ENCODE data around the gene ITPR1. TPM values are rescaled to one million over a fixed set of nuclear protein-coding genes. Genes with fewer than 3 reads are reported as not detected.

Gene ITPR1
- total and polyA plus RNA-seq, 4 donors: 30.7 to 294 (median 149) TPM

GRCh38 chr3:4522947-4523346 is 29.8 kb downstream of the ITPR1 start:
- intact Hi-C loops (cut with DNase I): no loop called here
- no peak overlapping the region for H3K4me3 ChIP-seq (ENCODE audit: low read length in 2 of 2)
- peak overlapping the region in 1 of 2 donors; percentile 10 for H3K27ac ChIP-seq (ENCODE audit: low read depth in 1 of 2, low read length in 2 of 2)
- 76 to 89% methylated on average over 7 of the region's 7 CpGs for WGBS, 2 donors
- H3K4me1 ChIP-seq (ENCODE audit: control insufficient read depth in 1 of 2, insufficient read depth in 2 of 2, low read length in 2 of 2): peaks cover 12 to 18% of the 10 kb centered on the region in 2 donors
- ATAC-seq (ENCODE audit: low FRiP score) (no peak), DNase-seq (no peak)
- H3K27me3 ChIP-seq (ENCODE audit: control insufficient read depth in 1 of 2, insufficient read depth in 2 of 2, low read length in 1 of 2): no peaks in the 10 kb centered on the region
- no peaks in the 10 kb centered on the region for H3K9me3 ChIP-seq (ENCODE audit: control insufficient read depth, low read length)
- H3K36me3 ChIP-seq (ENCODE audit: control insufficient read depth in 1 of 2, insufficient read depth in 2 of 2, low read length in 1 of 2): no peaks in the 10 kb centered on the region

DNA sequence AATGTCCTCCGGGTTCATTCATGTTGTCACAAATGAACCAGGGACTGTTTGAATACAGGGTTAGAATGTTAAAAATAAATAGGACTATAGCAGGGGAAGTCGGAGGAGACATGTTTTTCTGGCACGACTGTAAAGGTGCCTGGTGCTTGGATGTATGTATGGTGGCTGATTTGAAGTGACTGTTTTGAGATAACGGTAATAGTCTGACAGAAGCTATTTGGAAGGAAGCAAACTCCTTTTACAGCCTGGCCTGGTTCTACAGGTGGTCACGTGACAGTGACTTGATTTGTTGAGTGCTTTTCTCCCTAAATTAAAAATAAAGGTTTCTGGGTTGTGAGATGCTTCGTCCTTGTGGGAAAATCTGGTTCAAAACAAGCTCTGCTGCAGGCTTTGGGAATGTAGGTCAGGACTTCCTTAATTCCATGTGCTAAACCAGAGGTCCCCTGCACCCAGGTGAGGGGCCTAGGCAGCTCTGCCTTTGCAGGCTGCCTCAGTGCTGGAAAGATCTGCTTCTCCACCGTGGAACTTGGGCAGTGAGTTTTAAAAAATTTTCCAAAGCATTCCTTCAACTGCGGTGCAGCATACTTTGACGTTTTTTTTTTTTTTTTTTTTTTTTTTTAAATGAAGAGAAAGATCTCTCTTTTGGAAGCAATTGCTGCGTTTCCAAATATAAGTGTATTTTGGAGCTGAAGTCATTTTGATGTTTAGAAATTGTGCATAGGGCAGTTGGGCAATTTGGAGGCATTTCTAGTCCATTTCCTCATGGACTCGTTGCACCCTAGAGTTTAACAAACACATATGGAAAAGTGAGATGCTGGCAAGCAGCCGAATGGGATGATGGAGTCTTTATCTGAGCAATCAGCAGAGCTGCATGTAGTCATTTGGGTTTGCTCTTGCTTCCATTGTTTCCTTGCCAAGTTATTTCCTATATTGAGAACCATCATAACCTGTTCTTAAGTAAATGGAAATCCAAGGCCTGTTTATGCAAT is 30.9 kb downstream of the ITPR1 start:
- Histone ChIP-seq H3K9me3 (ENCODE audit: control insufficient read depth, low read length) (no peaks in the 10 kb centered on the region), H3K27ac (ENCODE audit: low read depth in 1 of 2, low read length in 2 of 2) (peak overlapping the region; percentile 47 to 57), H3K4me3 (ENCODE audit: low read length in 2 of 2) (peak overlapping the region in 1 of 2 donors; percentile 16), H3K27me3 (ENCODE audit: control insufficient read depth in 1 of 2, insufficient read depth in 2 of 2, low read length in 1 of 2) (no peaks in the 10 kb centered on the region), H3K36me3 (ENCODE audit: control insufficient read depth in 1 of 2, insufficient read depth in 2 of 2, low read length in 1 of 2) (no peaks in the 10 kb centered on the region), H3K4me1 (ENCODE audit: control insufficient read depth in 1 of 2, insufficient read depth in 2 of 2, low read length in 2 of 2) (peaks cover 13 to 14% of the 10 kb centered on the region in 2 donors)
- intact Hi-C loops (cut with DNase I): no loop called here
- DNase-seq (no peak), ATAC-seq (ENCODE audit: low FRiP score) (no peak)
- 5 to 8% methylated on average over 12 of the region's 12 CpGs for WGBS, 2 donors

DNA sequence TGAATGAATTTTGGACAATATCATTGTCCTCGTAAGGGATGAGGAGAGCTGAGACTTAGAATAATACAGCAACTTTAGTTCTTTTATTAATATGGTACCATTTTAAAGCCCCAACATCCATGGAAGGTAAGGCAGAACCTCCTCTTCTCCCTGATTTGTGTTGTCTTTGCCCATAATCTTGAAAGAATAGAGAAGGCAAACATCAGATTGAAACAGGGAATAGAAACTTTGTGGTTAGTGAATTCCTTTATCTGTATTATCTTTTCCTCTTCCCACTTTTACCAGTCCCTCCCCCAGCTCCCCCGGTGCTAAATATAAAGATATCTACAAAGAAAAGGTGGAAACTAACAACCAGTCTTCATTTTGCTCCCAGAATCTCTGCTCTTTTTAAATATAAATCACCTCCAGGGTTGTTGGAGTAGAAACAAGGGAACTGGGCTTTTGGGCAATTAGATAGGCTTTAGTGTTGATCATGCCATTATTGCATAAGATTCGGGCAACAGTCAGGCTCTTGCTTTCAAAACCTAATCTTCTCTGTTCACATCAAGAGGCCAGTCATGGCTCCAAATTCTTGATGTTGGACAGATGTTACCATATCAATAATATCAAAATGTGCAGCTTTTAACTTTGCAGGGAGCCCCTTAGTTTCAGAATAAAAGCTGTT is 32.5 kb downstream of the ITPR1 start:
- H3K27ac ChIP-seq (ENCODE audit: low read depth in 1 of 2, low read length in 2 of 2): no peak overlapping the region

DNA sequence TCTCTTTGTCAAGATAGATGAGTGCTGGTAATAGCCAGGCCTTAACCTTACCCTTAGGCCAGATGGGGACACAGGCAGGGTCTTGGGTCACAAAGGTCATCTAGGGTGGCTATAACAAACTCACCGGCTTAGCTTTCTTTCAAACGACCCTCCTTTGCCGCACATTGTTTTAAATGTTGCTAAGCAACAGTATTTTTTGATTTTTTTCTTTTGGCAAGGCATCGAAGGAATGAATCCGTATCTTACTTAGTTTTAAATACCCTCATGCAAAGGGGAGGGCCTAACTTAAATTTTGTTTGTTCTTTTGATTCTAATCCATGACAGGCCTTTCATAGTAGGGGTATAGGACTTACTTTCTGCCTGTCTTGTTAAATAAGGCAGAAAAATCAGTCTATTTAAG is 35.2 kb downstream of the ITPR1 start:
- DNase-seq (no peak), ATAC-seq (ENCODE audit: low FRiP score) (no peak)
- H3K27me3 ChIP-seq (ENCODE audit: control insufficient read depth in 1 of 2, insufficient read depth in 2 of 2, low read length in 1 of 2): no peaks in the 10 kb centered on the region
- peaks cover 10 to 13% of the 10 kb centered on the region in 2 donors for H3K4me1 ChIP-seq (ENCODE audit: control insufficient read depth in 1 of 2, insufficient read depth in 2 of 2, low read length in 2 of 2)
- H3K27ac ChIP-seq (ENCODE audit: low read depth in 1 of 2, low read length in 2 of 2): no peak overlapping the region
- 18% methylated on average over 5 of the region's 5 CpGs for WGBS, 2 donors
- no peaks in the 10 kb centered on the region for H3K36me3 ChIP-seq (ENCODE audit: control insufficient read depth in 1 of 2, insufficient read depth in 2 of 2, low read length in 1 of 2)
- H3K9me3 ChIP-seq (ENCODE audit: control insufficient read depth, low read length): no peaks in the 10 kb centered on the region
- no peak overlapping the region for H3K4me3 ChIP-seq (ENCODE audit: low read length in 2 of 2)
- intact Hi-C loops (cut with DNase I): no loop called here

More for the DNA sequence above, 32.5 kb downstream of the ITPR1 start:
- DNase-seq (no peak), ATAC-seq (ENCODE audit: low FRiP score) (no peak)
- intact Hi-C loops (cut with DNase I): no loop called here
- WGBS, 2 donors: 88 to 90% methylated on average over 3 of the region's 3 CpGs
- Histone ChIP-seq H3K9me3 (ENCODE audit: control insufficient read depth, low read length) (no peaks in the 10 kb centered on the region), H3K4me3 (ENCODE audit: low read length in 2 of 2) (no peak overlapping the region), H3K36me3 (ENCODE audit: control insufficient read depth in 1 of 2, insufficient read depth in 2 of 2, low read length in 1 of 2) (no peaks in the 10 kb centered on the region), H3K4me1 (ENCODE audit: control insufficient read depth in 1 of 2, insufficient read depth in 2 of 2, low read length in 2 of 2) (peaks cover 5 to 11% of the 10 kb centered on the region in 2 donors), H3K27me3 (ENCODE audit: control insufficient read depth in 1 of 2, insufficient read depth in 2 of 2, low read length in 1 of 2) (no peaks in the 10 kb centered on the region)

DNA sequence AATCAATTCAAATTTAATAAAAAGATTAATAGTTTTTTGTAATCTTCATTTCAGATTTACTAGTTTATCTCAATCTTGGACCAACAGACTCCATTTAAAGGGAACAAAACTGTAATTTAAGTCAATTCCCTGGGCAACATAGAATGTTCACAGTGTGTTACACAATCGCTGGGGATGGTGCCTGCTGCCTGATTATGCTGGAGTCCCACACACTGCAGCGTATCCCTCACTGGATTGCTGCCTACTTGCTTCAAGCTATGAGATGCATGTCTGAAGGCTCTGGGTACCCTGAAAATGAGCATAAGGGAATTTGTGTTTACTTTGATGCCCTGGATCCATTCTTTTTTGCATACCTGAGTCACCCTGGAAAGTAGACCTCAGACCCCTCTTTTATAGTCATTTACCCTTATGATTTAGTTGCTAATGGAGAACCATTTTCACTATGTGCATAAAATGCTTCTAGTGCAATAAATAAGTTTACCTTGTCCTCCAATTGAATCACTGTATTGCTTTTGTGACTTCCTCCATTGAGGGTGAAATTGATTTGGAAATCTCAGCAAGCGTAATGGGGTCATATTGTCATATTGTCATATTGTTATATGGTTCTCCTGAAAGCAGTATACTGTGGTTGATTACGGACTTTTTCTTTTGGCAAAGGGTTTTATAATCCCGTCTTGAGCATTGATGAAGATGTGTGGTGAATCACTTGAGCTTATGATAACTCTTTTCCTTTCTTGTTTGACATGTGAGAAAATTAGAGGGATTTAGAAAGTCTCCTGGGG is 35.9 kb downstream of the ITPR1 start:
- H3K27me3 ChIP-seq (ENCODE audit: control insufficient read depth in 1 of 2, insufficient read depth in 2 of 2, low read length in 1 of 2): no peaks in the 10 kb centered on the region
- ATAC-seq (ENCODE audit: low FRiP score) (no peak), DNase-seq (no peak)
- H3K4me3 ChIP-seq (ENCODE audit: low read length in 2 of 2): no peak overlapping the region
- intact Hi-C loops (cut with DNase I): no loop called here
- H3K9me3 ChIP-seq (ENCODE audit: control insufficient read depth, low read length): no peaks in the 10 kb centered on the region
- no peaks in the 10 kb centered on the region for H3K36me3 ChIP-seq (ENCODE audit: control insufficient read depth in 1 of 2, insufficient read depth in 2 of 2, low read length in 1 of 2)
- WGBS, 2 donors: 71% methylated on average over 5 of the region's 5 CpGs
- H3K4me1 ChIP-seq (ENCODE audit: control insufficient read depth in 1 of 2, insufficient read depth in 2 of 2, low read length in 2 of 2): peaks cover 7 to 16% of the 10 kb centered on the region in 2 donors
- H3K27ac ChIP-seq (ENCODE audit: low read depth in 1 of 2, low read length in 2 of 2): no peak overlapping the region

- WGBS, 2 donors: 92 to 93% methylated on average over 7 of the region's 7 CpGs
- H3K9me3 ChIP-seq (ENCODE audit: control insufficient read depth, low read length): no peaks in the 10 kb centered on the region
- DNase-seq: no peak
- H3K27me3 ChIP-seq (ENCODE audit: control insufficient read depth in 1 of 2, insufficient read depth in 2 of 2, low read length in 1 of 2): no peaks in the 10 kb centered on the region
- H3K4me1 ChIP-seq (ENCODE audit: control insufficient read depth in 1 of 2, insufficient read depth in 2 of 2, low read length in 2 of 2): peaks cover 3 to 13% of the 10 kb centered on the region in 2 donors
- no peaks in the 10 kb centered on the region for H3K36me3 ChIP-seq (ENCODE audit: control insufficient read depth in 1 of 2, insufficient read depth in 2 of 2, low read length in 1 of 2)
- H3K27ac ChIP-seq (ENCODE audit: low read depth in 1 of 2, low read length in 2 of 2): no peak overlapping the region
- no peak for ATAC-seq (ENCODE audit: low FRiP score)
- H3K4me3 ChIP-seq (ENCODE audit: low read length in 2 of 2): no peak overlapping the region
- intact Hi-C loops (cut with DNase I): loop anchor here in 1 of 2 donors (10.0 kb wide), 1 partner anchor 55 kb away; no protein-coding TSS in a partner anchor
Observed at GRCh38 chr3:4529876-4530588, 36.9 kb downstream of the ITPR1 start.

- Histone ChIP-seq H3K4me1 (ENCODE audit: control insufficient read depth in 1 of 2, insufficient read depth in 2 of 2, low read length in 2 of 2) (peaks cover 3 to 21% of the 10 kb centered on the region in 2 donors), H3K4me3 (ENCODE audit: low read length in 2 of 2) (no peak overlapping the region), H3K27me3 (ENCODE audit: control insufficient read depth in 1 of 2, insufficient read depth in 2 of 2, low read length in 1 of 2) (no peaks in the 10 kb centered on the region), H3K9me3 (ENCODE audit: control insufficient read depth, low read length) (no peaks in the 10 kb centered on the region), H3K36me3 (ENCODE audit: control insufficient read depth in 1 of 2, insufficient read depth in 2 of 2, low read length in 1 of 2) (no peaks in the 10 kb centered on the region), H3K27ac (ENCODE audit: low read depth in 1 of 2, low read length in 2 of 2) (no peak overlapping the region)
- intact Hi-C loops (cut with DNase I): loop anchor here in 1 of 2 donors (10.0 kb wide), 1 partner anchor 53 kb away; no protein-coding TSS in a partner anchor
- ATAC-seq (ENCODE audit: low FRiP score) (no peak), DNase-seq (no peak)
Observed at GRCh38 chr3:4531478-4532025, 38.4 kb downstream of the ITPR1 start.
